ENCODE measurements around the gene MMP21. TPM values are rescaled to one million over a fixed set of nuclear protein-coding genes. Genes with fewer than 3 reads are reported as not detected.

MMP21 gene
- total RNA-seq, 4 donors from 2014 or later, result not detected

Small RNA genes lying within 50 kb of the gene (small RNA-seq; reads per million reads assigned to genes)
- not detected for gene MIR4484

Other genes starting within 250 kb of the MMP21 start
- not detected for gene TEX36, start 92.7 kb downstream of the MMP21 start, total RNA-seq
- 10 to 100 TPM; 10.9 to 26.3 (median 22.1) TPM for gene EDRF1, start 56.1 kb downstream of the MMP21 start, total RNA-seq
- 10 to 100 TPM; 30.6 to 39.8 (median 39.3) TPM for gene UROS, start 47.4 kb upstream of the MMP21 start, total RNA-seq
- 10 to 100 TPM; 39.6 to 93.8 (median 44.9) TPM for gene BCCIP, start 47.7 kb upstream of the MMP21 start, total RNA-seq
- 10 to 100 TPM; 16.7 to 27.4 (median 21.4) TPM for gene DHX32, start 105.5 kb upstream of the MMP21 start, total RNA-seq
- gene FANK1, start 120.7 kb upstream of the MMP21 start, total RNA-seq, result 1 to 10 TPM in 2 of 4 donors, under 1 TPM in 2; 0.94 to 3.0 (median 1.1) TPM